ENCODE results near the gene POLDIP3.

POLDIP3 gene

DNA sequence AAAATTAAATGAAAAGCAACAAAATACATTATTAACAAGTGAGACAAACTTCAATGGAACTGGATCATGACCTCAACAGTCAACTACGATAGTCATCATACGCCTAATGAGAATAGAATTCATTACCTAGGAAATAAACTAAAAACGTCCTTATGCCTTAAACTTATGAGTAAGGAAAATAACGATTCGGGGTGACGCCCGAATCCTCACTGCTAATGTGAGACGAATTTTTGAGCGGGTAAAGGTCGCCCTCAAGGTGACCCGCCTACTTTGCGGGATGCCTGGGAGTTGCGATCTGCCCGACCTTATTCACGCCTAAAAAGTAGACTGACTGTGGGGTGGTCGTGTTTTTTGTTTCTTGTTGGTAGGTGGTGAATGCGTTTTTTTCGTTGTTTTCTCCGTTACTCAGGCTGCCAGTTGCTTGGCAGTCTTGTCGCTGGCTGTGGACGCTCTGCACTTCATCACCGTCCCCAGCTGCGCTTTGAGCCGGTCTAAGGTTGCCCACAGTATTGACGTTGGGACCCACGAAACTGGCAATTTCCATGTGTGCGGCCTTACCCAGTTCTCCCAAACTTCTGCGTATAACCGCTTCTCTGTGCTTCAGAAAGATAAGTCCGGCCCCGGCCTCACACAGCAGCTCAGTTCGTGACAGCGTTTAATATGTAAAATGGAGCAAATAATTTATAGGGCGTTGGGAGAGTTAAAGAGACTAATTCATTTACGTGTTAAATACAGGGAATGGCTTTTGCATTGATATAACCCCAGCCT lies 593 bp upstream of the POLDIP3 start (continued):
- TF ChIP-seq ZNF112 (tag by site-specific recombination; IDR thresholded peaks at IDR 0.05) (no peak), ZFP3 (tag by site-specific recombination; IDR thresholded peaks at IDR 0.05; ENCODE audit: low read depth) (0 out of 2 replicates have a peak, but pooled peaks have one; percentile 11), ZNF426 (tag by site-specific recombination; IDR thresholded peaks at IDR 0.05) (no peak; the same call in 1 of the 2 replicates), ZSCAN23 (tag by site-specific recombination; IDR thresholded peaks at IDR 0.05) (peak; percentile 95), ZNF311 (tag by site-specific recombination; IDR thresholded peaks at IDR 0.05; ENCODE audit: borderline replicate concordance) (no peak), RBAK (tag by site-specific recombination; IDR thresholded peaks at IDR 0.05) (no peak), ZEB2 (tag by site-specific recombination; IDR thresholded peaks at IDR 0.05) (peak; percentile 92), ZNF791 (tag by site-specific recombination; IDR thresholded peaks at IDR 0.05) (0 out of 2 replicates have a peak, but pooled peaks have one; percentile 17), ZNF248 (tag by site-specific recombination; IDR thresholded peaks at IDR 0.05) (no peak), ZNF530 (tag by site-specific recombination; IDR thresholded peaks at IDR 0.05; ENCODE audit: low read depth) (no peak), GFI1B (tag by site-specific recombination; IDR thresholded peaks at IDR 0.05) (0 out of 2 replicates have a peak, but pooled peaks have one; percentile 64), SP7 (tag by site-specific recombination; IDR thresholded peaks at IDR 0.05) (peak; percentile 81), ZNF416 (tag by site-specific recombination; IDR thresholded peaks at IDR 0.05) (no peak), ZNF274 (IDR thresholded peaks at IDR 0.05; ENCODE audit: low read length) (no peak), ZNF274 (tag by site-specific recombination; IDR thresholded peaks at IDR 0.05; ENCODE audit: borderline replicate concordance) (no peak), ZXDB (tag by site-specific recombination; IDR thresholded peaks at IDR 0.05) (peak; percentile 75; the same call in 1 of the 2 replicates), ZNF664 (tag by site-specific recombination; IDR thresholded peaks at IDR 0.05) (no peak; the same call in 1 of the 2 replicates), ZNF423 (tag by site-specific recombination; IDR thresholded peaks at IDR 0.05) (peak; percentile 69; the same call in 1 of the 2 replicates), ZNF19 (tag by site-specific recombination; IDR thresholded peaks at IDR 0.05; ENCODE audit: low read depth) (no peak), ZNF792 (tag by site-specific recombination; IDR thresholded peaks at IDR 0.05) (0 out of 2 replicates have a peak, but pooled peaks have one; percentile 56)
- TF ChIP-seq, protein P1, sequence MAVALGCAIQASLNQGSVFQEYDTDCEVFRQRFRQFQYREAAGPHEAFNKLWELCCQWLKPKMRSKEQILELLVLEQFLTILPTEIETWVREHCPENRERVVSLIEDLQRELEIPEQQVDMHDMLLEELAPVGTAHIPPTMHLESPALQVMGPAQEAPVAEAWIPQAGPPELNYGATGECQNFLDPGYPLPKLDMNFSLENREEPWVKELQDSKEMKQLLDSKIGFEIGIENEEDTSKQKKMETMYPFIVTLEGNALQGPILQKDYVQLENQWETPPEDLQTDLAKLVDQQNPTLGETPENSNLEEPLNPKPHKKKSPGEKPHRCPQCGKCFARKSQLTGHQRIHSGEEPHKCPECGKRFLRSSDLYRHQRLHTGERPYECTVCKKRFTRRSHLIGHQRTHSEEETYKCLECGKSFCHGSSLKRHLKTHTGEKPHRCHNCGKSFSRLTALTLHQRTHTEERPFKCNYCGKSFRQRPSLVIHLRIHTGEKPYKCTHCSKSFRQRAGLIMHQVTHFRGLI (tag by site-specific recombination; IDR thresholded peaks at IDR 0.05) = peak; percentile 49; the same call in 1 of the 2 replicates
- TF ChIP-seq, protein P2, sequence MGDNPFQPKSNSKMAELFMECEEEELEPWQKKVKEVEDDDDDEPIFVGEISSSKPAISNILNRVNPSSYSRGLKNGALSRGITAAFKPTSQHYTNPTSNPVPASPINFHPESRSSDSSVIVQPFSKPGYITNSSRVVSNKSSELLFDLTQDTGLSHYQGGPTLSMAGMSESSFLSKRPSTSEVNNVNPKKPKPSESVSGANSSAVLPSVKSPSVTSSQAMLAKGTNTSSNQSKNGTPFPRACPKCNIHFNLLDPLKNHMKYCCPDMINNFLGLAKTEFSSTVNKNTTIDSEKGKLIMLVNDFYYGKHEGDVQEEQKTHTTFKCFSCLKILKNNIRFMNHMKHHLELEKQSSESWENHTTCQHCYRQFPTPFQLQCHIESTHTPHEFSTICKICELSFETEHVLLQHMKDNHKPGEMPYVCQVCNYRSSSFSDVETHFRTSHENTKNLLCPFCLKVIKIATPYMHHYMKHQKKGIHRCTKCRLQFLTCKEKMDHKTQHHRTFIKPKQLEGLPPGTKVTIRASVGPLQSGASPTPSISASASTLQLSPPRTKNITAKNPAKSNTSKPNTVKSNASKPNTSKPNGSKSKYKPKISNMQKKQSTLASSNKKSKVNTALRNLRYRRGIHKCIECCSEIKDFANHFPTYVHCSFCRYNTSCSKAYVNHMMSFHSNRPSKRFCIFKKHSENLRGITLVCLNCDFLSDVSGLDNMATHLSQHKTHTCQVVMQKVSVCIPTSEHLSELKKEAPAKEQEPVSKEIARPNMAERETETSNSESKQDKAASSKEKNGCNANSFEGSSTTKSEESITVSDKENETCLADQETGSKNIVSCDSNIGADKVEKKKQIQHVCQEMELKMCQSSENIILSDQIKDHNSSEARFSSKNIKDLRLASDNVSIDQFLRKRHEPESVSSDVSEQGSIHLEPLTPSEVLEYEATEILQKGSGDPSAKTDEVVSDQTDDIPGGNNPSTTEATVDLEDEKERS (tag by site-specific recombination; IDR thresholded peaks at IDR 0.05) = no peak
- TF ChIP-seq, protein P3, sequence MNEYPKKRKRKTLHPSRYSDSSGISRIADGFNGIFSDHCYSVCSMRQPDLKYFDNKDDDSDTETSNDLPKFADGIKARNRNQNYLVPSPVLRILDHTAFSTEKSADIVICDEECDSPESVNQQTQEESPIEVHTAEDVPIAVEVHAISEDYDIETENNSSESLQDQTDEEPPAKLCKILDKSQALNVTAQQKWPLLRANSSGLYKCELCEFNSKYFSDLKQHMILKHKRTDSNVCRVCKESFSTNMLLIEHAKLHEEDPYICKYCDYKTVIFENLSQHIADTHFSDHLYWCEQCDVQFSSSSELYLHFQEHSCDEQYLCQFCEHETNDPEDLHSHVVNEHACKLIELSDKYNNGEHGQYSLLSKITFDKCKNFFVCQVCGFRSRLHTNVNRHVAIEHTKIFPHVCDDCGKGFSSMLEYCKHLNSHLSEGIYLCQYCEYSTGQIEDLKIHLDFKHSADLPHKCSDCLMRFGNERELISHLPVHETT (tag by site-specific recombination; IDR thresholded peaks at IDR 0.05) = no peak; the same call in none of the 2 replicates
- TF ChIP-seq, protein P4, sequence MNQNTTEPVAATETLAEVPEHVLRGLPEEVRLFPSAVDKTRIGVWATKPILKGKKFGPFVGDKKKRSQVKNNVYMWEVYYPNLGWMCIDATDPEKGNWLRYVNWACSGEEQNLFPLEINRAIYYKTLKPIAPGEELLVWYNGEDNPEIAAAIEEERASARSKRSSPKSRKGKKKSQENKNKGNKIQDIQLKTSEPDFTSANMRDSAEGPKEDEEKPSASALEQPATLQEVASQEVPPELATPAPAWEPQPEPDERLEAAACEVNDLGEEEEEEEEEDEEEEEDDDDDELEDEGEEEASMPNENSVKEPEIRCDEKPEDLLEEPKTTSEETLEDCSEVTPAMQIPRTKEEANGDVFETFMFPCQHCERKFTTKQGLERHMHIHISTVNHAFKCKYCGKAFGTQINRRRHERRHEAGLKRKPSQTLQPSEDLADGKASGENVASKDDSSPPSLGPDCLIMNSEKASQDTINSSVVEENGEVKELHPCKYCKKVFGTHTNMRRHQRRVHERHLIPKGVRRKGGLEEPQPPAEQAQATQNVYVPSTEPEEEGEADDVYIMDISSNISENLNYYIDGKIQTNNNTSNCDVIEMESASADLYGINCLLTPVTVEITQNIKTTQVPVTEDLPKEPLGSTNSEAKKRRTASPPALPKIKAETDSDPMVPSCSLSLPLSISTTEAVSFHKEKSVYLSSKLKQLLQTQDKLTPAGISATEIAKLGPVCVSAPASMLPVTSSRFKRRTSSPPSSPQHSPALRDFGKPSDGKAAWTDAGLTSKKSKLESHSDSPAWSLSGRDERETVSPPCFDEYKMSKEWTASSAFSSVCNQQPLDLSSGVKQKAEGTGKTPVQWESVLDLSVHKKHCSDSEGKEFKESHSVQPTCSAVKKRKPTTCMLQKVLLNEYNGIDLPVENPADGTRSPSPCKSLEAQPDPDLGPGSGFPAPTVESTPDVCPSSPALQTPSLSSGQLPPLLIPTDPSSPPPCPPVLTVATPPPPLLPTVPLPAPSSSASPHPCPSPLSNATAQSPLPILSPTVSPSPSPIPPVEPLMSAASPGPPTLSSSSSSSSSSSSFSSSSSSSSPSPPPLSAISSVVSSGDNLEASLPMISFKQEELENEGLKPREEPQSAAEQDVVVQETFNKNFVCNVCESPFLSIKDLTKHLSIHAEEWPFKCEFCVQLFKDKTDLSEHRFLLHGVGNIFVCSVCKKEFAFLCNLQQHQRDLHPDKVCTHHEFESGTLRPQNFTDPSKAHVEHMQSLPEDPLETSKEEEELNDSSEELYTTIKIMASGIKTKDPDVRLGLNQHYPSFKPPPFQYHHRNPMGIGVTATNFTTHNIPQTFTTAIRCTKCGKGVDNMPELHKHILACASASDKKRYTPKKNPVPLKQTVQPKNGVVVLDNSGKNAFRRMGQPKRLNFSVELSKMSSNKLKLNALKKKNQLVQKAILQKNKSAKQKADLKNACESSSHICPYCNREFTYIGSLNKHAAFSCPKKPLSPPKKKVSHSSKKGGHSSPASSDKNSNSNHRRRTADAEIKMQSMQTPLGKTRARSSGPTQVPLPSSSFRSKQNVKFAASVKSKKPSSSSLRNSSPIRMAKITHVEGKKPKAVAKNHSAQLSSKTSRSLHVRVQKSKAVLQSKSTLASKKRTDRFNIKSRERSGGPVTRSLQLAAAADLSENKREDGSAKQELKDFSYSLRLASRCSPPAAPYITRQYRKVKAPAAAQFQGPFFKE (tag by site-specific recombination; IDR thresholded peaks at IDR 0.05; ENCODE audit: borderline replicate concordance) = no peak
- TF ChIP-seq, protein P5, sequence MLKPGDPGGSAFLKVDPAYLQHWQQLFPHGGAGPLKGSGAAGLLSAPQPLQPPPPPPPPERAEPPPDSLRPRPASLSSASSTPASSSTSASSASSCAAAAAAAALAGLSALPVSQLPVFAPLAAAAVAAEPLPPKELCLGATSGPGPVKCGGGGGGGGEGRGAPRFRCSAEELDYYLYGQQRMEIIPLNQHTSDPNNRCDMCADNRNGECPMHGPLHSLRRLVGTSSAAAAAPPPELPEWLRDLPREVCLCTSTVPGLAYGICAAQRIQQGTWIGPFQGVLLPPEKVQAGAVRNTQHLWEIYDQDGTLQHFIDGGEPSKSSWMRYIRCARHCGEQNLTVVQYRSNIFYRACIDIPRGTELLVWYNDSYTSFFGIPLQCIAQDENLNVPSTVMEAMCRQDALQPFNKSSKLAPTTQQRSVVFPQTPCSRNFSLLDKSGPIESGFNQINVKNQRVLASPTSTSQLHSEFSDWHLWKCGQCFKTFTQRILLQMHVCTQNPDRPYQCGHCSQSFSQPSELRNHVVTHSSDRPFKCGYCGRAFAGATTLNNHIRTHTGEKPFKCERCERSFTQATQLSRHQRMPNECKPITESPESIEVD (tag by site-specific recombination; IDR thresholded peaks at IDR 0.05) = peak; percentile 75

Data from HEK293 (cell line).